Neuron (in vitro differentiated cells): ENCODE data around the gene ZNF831.

Experiments used
- H2AFZ ChIP-seq: one replicate; pipeline ENCODE4 v1.6.1; 2013; ENCODE audit warnings: low read depth, mild to moderate bottlenecking, inconsistent platforms, low read length, moderate library complexity
- H3K27me3 ChIP-seq: one replicate; pipeline ENCODE4 v1.6.1; 2013; ENCODE audit warnings: low read length; ENCODE audit not compliant: insufficient read depth
- H3K36me3 ChIP-seq: one replicate; pipeline ENCODE4 v1.6.1; 2013; ENCODE audit warnings: low read length; ENCODE audit not compliant: insufficient read depth
- H3K4me1 ChIP-seq: one replicate; pipeline ENCODE4 v1.6.1; 2013; ENCODE audit warnings: low read length; ENCODE audit not compliant: insufficient read depth
- H3K4me3 ChIP-seq: 2 replicates; pipeline ENCODE4 v1.5.1; 2013; ENCODE audit warnings: mild to moderate bottlenecking, low read length, moderate library complexity
- H3K9me3 ChIP-seq: one replicate; pipeline ENCODE4 v1.6.1; 2013; ENCODE audit warnings: low read length

ZNF831 gene

GRCh38 chr20:59145247-59145923, 18.2 kb upstream of the ZNF831 start:
- Histone ChIP-seq H3K9me3 (no peaks in the 10 kb centered on the region), H3K27me3 (no peaks in the 10 kb centered on the region), H3K4me3 (no peak overlapping the region), H3K4me1 (no peaks in the 10 kb centered on the region), H2AFZ (no peak overlapping the region), H3K36me3 (no peaks in the 10 kb centered on the region)

DNA sequence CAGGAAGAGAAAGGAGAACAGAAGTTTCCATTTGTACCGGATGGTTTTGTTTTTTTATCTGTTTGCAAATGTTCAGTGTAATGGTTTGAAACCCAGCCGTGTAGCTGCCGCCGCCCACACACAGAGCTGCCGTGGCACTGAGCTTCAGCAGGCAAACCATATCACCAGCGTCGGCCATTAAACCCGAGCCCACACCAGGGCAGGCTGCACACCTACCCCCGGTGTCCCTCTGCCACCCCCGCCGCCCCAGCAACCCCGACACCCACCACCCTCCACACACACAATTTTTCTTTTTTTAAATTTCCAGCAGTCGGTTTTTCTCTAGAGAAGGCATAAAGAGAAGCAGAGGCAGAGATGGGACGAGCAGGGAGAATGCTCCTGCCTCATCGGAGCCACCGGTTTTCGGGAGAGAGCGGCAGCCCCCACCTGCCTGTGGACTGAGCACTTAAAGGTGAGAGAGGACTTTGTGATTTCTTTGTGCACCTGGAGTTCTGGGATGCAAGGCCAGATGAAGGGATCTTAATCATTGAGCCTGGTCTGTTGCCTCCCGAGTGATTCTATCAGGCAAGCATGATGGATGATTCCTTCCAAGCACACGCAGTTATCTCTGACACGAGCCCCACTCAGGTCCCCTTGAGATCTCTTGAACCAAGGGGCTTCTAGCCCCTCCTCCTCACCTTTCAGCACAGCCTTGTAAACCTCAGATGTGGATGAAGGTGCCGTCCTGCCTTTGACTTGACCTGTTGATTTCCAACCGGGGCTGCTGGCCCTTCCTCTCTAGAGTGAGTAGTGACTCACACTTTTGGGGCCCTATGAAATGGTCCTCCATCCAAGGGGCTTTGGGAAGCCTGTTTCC, 17.5 kb upstream of the ZNF831 start:
- H3K27me3 ChIP-seq, result peaks cover 3% of the 10 kb centered on the region
- no peaks in the 10 kb centered on the region for H3K4me1 ChIP-seq
- H3K36me3 ChIP-seq, result no peaks in the 10 kb centered on the region
- H2AFZ ChIP-seq, result no peak overlapping the region
- no peak overlapping the region for H3K4me3 ChIP-seq
- no peaks in the 10 kb centered on the region for H3K9me3 ChIP-seq

DNA sequence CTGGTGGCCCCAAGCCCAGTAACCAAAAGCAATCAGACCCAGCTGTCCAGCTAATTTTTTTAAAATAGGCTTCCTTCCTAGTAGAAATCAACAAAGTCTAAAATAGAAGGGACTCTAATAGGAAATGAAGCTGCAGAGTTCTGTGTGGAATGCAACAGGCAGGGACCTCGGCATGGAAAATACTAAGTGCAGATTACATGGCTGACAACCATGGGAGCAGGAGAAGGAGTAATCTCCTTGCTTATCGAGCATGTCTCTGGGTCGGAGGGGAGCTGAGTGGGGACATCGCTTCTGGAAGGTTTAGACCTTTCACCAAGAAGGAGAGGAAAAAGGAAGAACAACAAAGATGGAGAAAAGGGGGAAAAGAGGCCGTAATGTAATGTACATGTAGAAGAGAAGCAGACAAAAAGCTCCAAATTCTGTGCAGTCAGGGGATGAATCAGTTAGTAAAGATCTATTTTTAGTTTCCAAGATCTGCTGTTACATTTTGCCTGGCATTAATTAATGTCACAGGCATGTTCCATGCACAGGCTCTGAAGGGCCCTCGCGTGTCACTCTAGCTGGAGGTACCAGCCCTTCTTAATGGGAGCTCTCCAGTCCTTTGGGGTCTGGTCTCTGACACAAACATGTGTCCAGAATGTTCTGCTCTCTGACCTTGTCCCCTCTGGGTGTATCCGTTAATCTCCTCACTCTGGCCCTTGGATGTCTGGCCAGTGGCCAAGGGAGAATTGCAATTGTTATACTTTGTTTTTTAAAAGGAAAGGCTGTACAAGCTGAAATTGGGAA, 16.6 kb upstream of the ZNF831 start:
- peaks cover 3% of the 10 kb centered on the region for H3K27me3 ChIP-seq
- H3K4me3 ChIP-seq, result no peak overlapping the region
- no peaks in the 10 kb centered on the region for H3K4me1 ChIP-seq
- no peaks in the 10 kb centered on the region for H3K36me3 ChIP-seq
- no peak overlapping the region for H2AFZ ChIP-seq
- H3K9me3 ChIP-seq, result no peaks in the 10 kb centered on the region

DNA sequence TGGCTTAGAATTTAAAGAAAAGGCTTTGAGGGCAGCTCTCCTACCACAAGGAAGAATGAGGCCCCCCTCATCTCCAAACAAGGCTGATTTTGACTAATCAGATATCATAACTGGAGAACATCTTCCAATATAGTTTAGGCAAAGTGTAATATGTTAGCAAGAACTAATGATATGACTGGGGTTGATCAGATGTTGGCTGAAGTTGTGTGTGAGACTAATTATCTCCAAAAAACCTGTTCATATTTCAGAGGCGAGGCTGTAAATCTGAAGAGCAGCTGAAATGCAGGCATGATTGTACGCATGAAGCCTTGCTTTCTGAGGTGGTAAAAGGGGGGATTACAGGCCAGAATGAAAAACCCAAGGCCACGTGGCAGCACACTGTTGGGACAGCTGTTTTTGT, 16.0 kb upstream of the ZNF831 start:
- Histone ChIP-seq H2AFZ (no peak overlapping the region), H3K36me3 (no peaks in the 10 kb centered on the region), H3K4me1 (no peaks in the 10 kb centered on the region), H3K9me3 (no peaks in the 10 kb centered on the region), H3K27me3 (peaks cover 3% of the 10 kb centered on the region), H3K4me3 (no peak overlapping the region)

- H2AFZ ChIP-seq, result no peak overlapping the region
- no peaks in the 10 kb centered on the region for H3K4me1 ChIP-seq
- peaks cover 3% of the 10 kb centered on the region for H3K27me3 ChIP-seq
- no peaks in the 10 kb centered on the region for H3K36me3 ChIP-seq
- H3K4me3 ChIP-seq, result no peak overlapping the region
- H3K9me3 ChIP-seq, result no peaks in the 10 kb centered on the region
Measured at GRCh38 chr20:59148701-59149493, 14.7 kb upstream of the ZNF831 start.

DNA sequence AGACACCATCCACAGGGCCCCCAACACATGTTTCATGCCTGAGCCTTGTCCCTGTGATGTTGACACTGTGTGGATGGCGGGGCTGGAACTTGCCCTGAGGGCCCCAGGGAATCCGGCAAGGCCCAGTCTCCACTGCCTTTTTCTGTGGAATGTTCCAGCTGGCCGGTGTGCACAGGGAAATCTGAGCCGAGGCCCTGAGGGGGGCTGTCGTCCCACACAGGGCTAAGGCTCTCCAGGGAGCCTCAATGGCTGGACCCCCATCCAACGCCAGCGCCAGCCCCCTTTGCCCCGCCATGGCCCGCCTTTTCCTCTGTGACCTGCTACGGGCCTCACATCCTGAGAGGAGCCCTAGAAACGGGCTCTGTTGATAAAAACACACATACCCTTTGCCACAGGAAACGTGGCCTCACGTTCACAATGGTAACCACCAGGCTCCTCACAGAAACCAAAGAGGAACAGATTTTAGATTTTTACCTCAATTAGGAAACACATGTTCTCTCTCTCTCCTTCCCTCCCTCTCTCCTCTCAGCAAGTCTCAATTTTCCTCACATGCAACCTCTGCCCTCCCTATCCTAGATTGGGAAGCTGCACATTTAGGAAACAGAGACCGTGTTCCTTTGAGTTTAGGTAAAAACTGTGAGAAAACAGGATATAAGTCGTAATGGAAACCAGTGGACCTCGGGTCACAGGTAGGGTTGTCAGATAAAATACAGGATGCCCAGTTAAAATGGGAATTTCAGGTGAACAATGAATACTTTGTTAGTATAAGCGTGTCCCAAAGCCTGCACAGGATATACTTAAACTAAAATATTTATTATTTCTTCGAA, 13.7 kb upstream of the ZNF831 start:
- peaks cover 3% of the 10 kb centered on the region for H3K27me3 ChIP-seq
- no peaks in the 10 kb centered on the region for H3K4me1 ChIP-seq
- H3K4me3 ChIP-seq, result no peak overlapping the region
- no peaks in the 10 kb centered on the region for H3K36me3 ChIP-seq
- no peaks in the 10 kb centered on the region for H3K9me3 ChIP-seq
- no peak overlapping the region for H2AFZ ChIP-seq

DNA sequence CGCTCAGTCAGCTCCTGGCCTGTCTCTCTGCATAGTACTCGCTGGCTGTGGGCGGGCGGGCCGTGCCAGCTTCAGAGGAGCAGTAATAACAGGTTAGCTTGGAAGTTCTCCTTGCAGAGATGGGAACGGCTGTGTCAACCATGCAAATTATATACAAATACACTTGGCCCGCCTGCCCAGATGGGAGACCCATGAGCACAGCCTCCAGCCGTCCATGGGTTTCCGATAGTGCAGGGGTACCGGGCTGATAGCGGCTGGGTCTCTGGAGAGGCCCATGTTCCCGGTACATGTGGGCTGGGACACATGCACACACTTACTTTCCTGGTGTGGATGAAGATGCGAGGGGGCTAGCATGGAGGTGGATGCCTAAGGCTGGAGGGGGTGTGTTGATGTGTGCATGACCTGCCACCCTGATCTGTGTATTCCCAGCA, 12.8 kb upstream of the ZNF831 start:
- Histone ChIP-seq H3K27me3 (peaks cover 3% of the 10 kb centered on the region), H3K36me3 (no peaks in the 10 kb centered on the region), H3K4me1 (no peaks in the 10 kb centered on the region), H3K9me3 (no peaks in the 10 kb centered on the region), H2AFZ (no peak overlapping the region), H3K4me3 (no peak overlapping the region)

DNA sequence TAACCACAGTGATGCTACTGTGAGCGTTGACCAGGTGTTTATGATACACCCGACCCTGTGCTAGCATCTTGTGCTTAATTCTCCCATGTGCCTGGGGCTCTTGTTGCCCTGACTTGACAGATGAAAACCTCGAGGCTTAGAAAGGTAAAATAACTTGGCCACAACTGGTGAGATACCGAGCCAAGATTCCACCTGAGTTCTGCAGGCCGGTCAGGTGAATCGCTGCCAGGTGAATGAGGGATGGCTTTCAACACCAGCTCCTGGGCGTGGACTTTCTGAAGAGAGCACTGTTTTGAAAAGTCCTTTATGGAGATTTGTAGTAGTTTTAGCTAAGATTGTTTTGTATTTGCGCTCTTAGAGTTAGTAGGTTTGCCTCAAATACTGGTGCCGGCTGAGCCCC, 12.2 kb upstream of the ZNF831 start:
- no peak overlapping the region for H2AFZ ChIP-seq
- peaks cover 3% of the 10 kb centered on the region for H3K27me3 ChIP-seq
- H3K9me3 ChIP-seq, result no peaks in the 10 kb centered on the region
- H3K4me1 ChIP-seq, result no peaks in the 10 kb centered on the region
- H3K4me3 ChIP-seq, result no peak overlapping the region
- H3K36me3 ChIP-seq, result no peaks in the 10 kb centered on the region

- Histone ChIP-seq H2AFZ (no peak overlapping the region), H3K4me3 (no peak overlapping the region), H3K27me3 (peaks cover 3% of the 10 kb centered on the region), H3K36me3 (no peaks in the 10 kb centered on the region), H3K4me1 (no peaks in the 10 kb centered on the region), H3K9me3 (no peaks in the 10 kb centered on the region)
Measured at GRCh38 chr20:59151820-59152219, 11.8 kb upstream of the ZNF831 start.

- no peak overlapping the region for H3K4me3 ChIP-seq
- H3K9me3 ChIP-seq, result no peaks in the 10 kb centered on the region
- no peaks in the 10 kb centered on the region for H3K36me3 ChIP-seq
- H3K4me1 ChIP-seq, result no peaks in the 10 kb centered on the region
- H2AFZ ChIP-seq, result no peak overlapping the region
- peaks cover 3% of the 10 kb centered on the region for H3K27me3 ChIP-seq
Measured at GRCh38 chr20:59152559-59153354, 10.9 kb upstream of the ZNF831 start.

DNA sequence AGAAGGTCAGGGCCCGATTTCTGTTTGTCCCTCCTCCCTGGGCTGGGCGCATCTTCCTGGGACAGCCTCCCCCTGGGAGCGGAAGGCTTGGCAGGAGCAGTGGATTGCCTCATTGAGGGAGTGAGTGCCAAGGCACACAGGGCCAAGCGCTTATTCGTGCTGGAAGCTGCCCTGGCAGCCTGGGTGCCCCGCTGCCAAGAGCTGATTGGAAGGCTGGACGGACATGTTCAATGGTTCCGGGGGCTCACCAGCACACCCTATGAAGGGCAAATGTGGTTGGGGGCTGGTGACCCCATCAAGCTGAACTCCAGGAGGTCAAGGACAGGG, 10.3 kb upstream of the ZNF831 start:
- no peaks in the 10 kb centered on the region for H3K9me3 ChIP-seq
- H3K27me3 ChIP-seq, result peaks cover 3% of the 10 kb centered on the region
- no peaks in the 10 kb centered on the region for H3K36me3 ChIP-seq
- no peaks in the 10 kb centered on the region for H3K4me1 ChIP-seq
- no peak overlapping the region for H3K4me3 ChIP-seq
- no peak overlapping the region for H2AFZ ChIP-seq
